Superior temporal gyrus (tissue), 1 donor: ENCODE measurements around the gene CLNK.

Experiments used
- DNase-seq: peaks from one replicate; pipeline ENCODE4 v3.0.0-alpha.2; 2016; ENCODE audit errors: extremely low spot score

Gene CLNK

GRCh38 chr4:10701161-10701560, 16.6 kb upstream of the CLNK start:
- DNase-seq: no peak

DNA sequence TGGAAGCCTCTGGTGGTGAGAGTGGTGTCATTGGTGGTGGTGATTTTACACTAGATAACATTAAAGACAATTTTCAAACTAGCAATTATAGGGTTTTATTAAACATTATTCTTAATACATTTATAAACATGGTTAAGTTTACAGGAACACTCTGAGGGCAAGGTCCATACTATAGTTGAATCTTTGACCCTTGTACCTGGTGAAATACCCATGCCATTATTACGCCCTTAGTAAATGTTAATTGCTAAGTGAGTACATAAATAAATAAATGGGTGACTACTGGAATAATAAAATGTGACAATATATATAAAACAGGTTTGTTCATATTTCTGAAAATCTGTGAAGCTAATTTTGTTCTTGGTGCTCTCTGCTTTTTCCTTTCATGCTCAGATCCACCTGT, 13.6 kb upstream of the CLNK start:
- DNase-seq: no peak

- no peak for DNase-seq
Measured at GRCh38 chr4:10697086-10697485, 12.5 kb upstream of the CLNK start.

DNA sequence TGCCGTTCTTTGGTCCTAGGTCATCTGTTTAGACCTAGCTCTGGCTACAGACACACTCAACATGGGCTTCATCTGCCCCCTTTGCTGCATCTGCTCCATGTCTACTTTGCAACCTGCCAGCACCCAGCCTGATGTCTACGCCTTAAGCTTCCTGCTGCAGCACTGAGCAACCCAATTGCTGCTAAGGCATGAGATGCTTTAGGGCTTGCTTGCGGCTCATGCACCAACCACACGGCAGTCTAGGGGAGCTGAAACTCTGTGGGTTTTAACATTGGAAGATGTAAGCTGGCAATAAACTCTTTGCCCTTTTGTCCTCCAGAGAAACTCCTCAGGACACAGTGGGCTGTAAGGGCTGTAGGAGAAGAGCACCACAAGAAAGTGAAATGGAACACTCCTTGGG, 11.7 kb upstream of the CLNK start:
- DNase-seq: no peak

- no peak for DNase-seq
Measured at GRCh38 chr4:10694828-10695209, 10.3 kb upstream of the CLNK start.

DNA sequence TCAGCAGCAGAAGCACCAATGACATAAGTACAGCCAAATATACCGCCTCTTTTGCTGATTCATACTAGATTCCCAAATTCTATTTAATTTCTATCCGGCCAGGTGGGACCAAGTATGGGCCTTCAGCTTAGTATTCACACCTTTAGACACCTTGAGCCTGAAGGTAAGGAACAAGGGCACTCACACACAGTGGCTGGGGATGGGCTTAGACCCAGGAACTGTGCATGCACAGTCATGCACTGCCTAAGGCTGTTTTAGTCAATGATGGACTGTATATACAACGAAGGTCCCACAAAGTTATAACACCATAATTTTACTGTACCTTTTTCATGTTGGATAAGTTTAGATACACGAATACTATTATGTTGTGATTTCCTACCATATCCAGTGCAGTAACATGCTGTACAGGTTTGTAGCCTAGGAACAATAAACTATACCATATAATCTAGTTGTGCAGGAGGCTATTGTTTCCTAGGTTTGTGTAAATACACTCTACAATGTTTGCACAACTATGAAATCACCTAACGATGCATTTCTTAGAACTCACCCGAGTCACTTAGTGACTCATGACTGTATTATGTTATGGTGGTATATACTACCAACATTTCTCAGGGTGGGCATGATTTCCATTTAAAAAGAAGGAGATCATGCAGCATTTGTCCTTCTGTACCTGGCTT, 9.7 kb upstream of the CLNK start:
- DNase-seq: no peak

DNA sequence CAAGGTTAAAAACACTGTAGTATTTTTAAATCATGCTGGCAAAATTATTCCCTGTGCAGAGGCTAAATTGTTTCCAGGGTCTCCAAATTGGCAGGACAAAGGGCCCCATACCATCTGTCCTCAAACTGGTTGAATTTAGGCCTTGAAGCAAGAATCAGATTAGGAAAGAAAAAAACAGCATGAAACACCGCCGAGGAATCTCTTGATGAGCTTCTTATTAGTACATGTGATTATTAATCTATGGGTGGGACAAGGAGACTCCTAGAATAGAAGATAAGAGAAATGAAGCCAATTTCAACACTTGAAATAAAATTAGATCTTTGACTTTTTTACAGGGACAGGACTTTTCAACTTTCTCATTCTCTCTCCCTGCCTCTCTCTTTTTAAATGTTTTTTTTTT, 7.1 kb upstream of the CLNK start:
- no peak for DNase-seq

GRCh38 chr4:10690185-10690907, 5.8 kb upstream of the CLNK start:
- DNase-seq: no peak

DNA sequence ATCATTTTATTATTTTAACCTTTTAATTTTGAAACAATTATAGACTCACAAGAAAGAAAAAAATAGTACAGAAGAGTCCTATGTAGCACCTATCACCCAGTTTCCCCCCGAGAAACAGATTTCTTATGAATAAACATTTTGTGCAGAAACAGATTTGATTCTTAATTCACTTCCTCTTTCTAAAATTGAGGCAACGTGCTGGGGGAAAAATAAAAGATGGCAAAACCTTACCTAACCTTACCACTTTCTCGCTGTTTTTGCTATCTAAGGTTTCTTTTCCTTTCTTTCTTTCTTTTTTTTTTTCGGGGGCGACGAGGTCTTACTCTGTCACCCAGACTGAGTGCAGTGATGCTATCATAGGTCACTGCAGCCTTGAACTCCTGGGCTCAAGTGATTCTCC, 4.3 kb upstream of the CLNK start:
- no peak for DNase-seq

DNA sequence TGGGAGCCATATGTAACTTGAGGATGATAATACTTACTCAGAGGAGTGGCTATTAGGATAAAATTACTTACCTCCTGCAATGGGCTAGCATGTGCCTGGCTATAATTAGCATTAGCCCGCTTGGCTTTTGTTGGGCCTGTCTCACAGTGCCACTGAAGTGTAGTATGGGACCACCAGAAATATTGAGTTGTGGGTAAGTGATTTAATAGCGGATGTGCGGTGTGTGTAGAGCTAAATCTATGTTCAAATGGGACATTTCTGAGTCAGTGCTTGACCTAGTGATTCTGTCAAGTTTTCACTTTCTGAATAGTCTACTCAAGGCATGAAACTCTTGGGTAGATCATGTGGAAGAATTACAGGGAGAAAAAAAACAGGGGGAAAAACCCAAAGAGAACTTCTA, 3.5 kb upstream of the CLNK start:
- DNase-seq: no peak

- DNase-seq: no peak
Measured at GRCh38 chr4:10687526-10687925, 3.0 kb upstream of the CLNK start.

GRCh38 chr4:10682397-10682796, 2.2 kb downstream of the CLNK start:
- no peak for DNase-seq

GRCh38 chr4:10677796-10678497, 6.6 kb downstream of the CLNK start:
- no peak for DNase-seq

DNA sequence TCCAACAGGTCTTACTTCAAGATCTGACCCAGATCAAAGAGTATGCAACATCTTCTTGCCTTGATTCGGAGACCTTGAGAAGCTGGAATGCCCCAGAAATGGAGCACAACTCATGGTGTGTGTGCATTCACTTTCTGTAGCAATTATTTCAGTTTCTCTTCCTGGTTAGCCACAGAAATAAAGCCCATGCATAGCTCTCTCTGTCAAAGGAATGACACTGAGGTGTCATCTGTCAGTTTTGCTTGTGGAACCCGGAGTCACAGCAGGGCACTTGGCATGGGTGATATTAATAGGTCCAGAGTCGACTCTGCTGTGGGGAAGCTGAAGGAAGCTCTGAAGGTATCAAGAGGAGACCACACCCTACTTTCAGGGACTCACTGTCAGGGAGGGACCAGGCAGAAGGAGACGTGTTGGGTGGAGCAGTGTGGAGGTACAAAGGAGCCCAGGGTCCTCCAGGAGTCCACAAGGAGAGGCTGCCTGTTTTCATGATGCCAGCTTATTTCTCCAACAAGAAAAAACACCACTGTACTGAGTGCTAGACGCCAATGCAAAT, 10.7 kb downstream of the CLNK start:
- no peak for DNase-seq

DNA sequence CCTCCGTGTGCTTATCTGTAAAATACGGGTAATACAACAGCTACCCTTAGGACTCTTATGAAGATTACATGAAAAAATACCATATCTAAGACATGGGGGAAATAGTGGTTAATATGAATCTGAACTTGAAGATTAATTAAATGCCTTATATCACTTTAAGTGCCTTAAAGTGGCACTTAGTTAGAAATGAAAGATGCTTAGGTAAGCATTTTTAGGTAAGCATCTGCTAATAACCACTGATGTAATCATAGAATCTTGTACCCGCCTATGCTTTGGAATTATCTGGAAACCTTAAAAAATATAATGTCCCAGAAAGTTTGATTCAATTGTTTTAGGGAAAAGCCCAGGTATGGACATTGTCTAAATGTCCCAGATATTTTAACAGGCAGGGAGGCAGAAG, 12.2 kb downstream of the CLNK start:
- DNase-seq: no peak

GRCh38 chr4:10671799-10672198, 12.8 kb downstream of the CLNK start:
- no peak for DNase-seq

- no peak for DNase-seq
Measured at GRCh38 chr4:10671366-10671765, 13.2 kb downstream of the CLNK start.

- no peak for DNase-seq
Measured at GRCh38 chr4:10670321-10670720, 14.2 kb downstream of the CLNK start.

DNA sequence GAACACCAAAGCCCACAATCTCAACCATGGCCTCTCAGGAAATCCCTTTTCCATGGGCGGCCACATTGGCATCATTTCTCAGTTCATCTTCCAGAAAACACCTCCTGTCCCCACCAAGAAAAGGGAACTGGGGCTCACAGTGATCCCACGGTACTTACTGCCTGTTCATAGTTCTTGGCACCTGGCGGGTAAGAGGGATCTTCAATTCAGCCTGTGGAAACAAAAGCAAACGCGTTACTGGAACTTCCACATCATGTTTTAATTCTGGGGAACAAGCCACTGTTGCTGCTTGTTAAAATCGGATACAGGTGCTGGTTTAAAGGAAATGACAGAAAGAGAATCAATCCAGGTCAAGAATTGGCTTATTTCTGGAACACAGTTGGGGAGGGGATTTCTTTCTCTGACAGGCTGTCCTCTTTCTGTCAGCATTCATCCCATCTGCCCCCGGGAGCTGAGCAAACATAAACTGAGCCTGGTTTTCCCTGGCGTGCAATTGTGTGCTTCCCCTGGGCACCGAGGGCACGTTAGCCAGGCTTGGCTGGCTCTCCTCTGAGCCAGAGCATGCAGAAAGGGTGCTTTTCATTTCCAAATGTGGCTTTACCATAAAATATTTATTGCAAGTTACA, 16.8 kb downstream of the CLNK start:
- DNase-seq: no peak

DNA sequence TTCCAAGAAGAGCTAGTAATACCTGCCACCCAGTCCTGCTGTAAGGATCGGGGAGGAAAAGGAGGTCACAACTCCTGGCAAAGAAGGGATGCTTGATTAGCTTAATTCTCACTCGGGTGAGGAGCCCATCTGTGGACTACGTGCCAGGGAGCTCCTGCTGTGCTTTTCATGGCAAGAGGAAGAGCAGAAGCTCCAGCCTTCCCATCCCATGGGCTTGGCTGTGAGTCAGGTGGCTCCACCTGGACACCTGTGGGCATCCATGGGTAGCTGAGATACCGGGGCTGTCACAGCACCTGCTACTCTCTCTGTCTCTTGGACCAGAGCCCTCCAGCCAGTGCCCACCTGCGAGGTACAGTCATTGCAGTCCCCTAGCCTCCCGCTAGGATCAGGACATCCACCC, 18.0 kb downstream of the CLNK start:
- no peak for DNase-seq

- peak; percentile 22 for DNase-seq
Measured at GRCh38 chr4:10664408-10664807, 20.2 kb downstream of the CLNK start.

DNA sequence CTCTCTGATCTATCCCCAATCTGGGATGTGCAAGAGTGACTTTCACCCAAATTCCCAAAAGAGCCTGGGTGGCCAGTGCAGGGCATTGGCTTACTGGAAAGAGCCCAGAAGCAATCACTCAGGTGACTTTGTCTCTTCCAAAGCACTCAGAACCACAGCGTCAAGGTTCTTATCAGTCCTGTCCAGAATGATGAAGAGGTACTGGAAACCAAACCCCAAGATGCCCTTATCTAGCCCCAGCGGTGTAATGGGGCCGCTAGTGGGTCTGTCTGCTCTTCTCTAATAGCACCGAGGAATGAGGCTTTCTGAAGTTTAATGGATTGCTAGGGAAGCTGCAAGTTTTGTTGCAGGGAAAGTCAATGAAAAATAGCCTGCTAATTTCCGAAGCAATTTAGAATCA, 21.6 kb downstream of the CLNK start:
- no peak for DNase-seq
